Left ventricle myocardium superior (tissue), 1 donor: ENCODE measurements around the gene CH25H. TPM values are rescaled to one million over a fixed set of nuclear protein-coding genes. Genes with fewer than 3 reads are reported as not detected.
"Not testable (repeated sequence)": the region's sequence is repeated elsewhere in the genome, so short reads cannot be mapped to it uniquely, and the experiment has no call there.

Experiments used
- ATAC-seq: fragments of 200-7000 bp; cut with Tn5 transposase; one replicate; pipeline ENCODE4 v1.9.1; 2020; ENCODE audit warnings: mild to moderate bottlenecking, moderate library complexity
- DNase-seq: peaks from one replicate; pipeline ENCODE4 v3.0.0-alpha.2; 2020
- intact Hi-C: fragments of 100-400 bp; cut with micrococcal nuclease; formaldehyde crosslinking; loops from one replicate; pipeline ENCODE4 v1.11.0; 2022
- total RNA-seq: library from RNA; stranded (reverse); fragmentation: NEBNext Ultra II Directional; extraction: Animal tissue kit (Norgen Biotek cat#: 25700); gene quantifications from one replicate; pipeline ENCODE4 v1.2.1, GENCODE V29; 2021
- donor health status: DM: no; HTN: yes; CAD: no; lungs with severe emphysema.

CH25H gene
- total RNA-seq, 1 donor from 2014 or later = 0.25 TPM

DNA sequence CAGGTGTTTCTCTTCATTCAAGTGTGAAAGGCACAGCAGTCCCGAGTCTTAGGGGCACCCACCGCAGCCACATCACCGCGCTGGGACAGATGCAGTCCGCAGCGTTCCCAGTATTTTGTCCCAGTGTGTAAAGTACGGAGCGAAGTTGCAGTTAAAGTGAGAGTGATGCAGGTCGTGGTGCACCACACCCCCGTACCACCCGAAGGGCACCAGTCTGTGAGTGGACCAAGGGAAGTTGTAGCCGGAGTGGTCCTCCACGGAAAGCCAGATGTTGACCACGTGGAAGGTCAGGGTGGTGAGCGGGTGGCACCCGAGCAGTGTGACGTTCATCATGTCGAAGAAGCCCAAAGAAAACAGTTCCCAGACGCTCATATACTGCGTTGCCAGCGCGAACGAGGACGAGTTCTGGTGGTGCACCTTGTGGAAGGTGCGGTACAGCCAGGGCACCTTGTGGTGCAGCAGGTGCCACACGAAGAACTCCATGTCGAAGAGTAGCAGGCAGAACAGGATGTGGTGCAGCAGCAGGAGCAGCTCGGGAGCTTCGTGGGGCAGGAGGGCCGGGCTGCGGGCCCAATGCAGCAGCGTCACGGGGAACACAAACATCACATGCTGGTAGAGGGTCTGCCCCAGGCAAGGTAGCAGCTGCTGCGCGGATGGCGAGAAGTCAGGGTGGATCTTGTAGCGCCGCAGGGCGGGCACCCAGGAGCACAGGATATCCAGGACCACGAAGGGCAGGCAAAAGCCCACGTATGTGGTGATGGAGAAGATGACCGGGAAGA, 526 bp downstream of the CH25H start:
- peak; percentile 35 for DNase-seq
- ATAC-seq = peak; percentile 48
- intact Hi-C loops = no loop called here

DNA sequence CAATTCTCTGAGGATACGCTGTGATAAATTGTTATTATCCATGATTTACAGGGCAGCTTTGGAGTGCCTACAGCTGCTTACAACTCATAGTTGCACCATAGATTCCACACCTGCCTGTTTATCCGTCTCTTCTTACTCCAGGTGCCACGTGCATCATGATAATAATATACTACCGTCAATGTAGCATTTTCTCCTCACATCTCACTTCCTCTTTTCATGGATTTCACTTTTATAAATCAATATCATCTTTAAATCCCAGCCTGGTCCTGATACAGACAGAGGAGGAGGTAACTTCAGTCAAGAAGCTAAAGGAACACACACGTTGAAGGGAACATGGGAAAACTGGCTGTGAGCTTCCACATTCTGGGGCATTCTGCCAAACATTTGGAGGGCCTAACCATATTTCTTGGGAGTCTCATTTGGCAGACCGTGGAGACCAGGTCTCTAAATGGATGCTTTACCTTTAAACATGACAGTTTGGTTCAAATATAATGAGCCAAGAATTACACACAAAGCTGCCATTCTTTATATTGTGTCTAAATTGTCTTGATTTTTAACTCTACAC, 2.4 kb downstream of the CH25H start:
- no peak for DNase-seq
- intact Hi-C loops = no loop called here
- no peak for ATAC-seq

DNA sequence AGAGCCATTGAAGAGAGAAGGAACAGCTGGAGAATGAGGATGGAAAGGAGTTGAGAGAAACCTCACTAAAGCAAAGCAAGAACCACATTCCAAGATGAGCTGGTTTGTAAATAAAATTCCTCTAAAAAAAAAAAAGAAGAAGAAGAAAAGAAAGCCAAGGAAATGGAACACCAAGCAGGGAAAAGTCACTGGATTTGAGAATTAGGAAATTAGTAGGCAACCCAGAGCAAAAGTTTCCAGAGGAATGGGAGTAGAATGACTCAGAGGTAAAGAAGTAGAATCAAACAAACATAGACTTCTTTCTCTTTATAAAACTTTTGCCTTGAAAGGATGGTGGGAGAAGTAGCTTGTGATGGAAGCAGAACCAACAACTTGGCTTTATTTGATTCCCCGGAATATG, 3.9 kb downstream of the CH25H start:
- intact Hi-C loops = no loop called here
- ATAC-seq (no peak), DNase-seq (no peak)

DNA sequence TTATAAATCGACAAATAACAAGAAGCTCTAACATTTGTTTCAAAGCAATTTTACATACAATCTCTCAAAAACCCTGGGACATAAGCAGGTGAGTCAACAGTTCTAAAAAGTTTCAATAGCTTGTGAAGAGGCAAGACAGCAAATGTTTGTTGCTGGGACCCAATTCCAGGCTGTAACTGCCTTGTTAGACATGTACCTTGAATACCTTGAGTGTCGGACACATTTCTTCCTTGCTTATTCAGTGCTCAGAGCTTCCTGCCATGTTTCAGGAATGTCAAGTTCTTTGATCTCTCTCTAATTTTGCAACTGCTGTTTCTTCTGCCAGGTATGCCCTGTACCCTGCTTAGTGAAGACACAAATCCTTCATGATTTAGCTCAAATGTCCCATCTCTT, 5.1 kb downstream of the CH25H start:
- DNase-seq = no peak
- intact Hi-C loops = no loop called here
- no peak for ATAC-seq

DNA sequence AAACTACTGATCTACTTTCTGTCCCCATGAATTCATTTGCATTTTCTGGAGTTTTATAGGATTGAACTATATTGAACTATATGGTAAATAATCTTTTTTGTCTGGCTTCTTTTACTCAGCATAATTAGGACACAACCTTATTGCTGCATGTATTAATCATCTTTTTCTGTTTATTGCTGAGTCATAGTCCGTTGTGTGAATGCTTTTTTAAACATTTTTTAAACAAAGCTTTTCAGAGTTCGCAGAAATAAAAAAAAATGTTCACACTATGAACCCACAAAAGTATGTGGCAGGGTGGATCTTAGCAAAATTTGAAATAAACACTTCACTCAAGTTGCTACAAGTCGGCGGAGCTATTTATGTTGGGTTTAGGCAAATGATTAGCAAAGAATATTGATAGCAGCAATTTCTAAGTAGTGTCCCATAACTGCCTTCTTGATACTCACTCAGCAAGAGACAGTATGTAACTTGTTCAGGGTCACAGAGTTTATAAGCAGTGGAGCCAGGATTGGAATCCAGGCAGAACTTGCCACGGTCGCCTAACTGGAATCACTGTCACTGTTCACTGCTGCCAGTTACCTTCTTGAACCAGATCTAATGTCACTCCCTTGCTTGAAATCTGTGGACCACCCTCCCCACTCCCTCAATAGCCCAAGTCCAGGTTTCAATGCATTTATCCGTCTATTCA, 5.6 kb downstream of the CH25H start:
- intact Hi-C loops = no loop called here
- DNase-seq (no peak), ATAC-seq (no peak)

DNA sequence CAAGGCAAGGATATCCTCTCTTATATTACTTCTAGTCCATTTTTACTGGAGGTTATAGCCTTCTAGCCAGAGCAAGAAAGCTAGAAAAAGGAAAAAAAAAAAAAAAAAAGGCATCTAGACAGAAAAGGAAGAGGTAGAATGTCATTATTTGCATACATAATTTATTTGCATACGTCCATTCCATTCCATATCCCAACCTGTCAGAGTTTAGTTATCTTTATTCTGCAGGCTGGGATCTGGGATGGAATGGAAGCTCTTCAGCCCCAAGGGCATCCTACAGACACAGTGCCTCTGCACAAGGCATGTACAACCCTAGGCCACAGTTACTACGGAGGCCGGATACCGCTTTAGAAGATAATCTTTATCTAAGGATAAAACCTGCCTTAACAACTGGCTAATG, 9.6 kb downstream of the CH25H start:
- intact Hi-C loops = no loop called here
- DNase-seq (no peak), ATAC-seq (no peak)

DNA sequence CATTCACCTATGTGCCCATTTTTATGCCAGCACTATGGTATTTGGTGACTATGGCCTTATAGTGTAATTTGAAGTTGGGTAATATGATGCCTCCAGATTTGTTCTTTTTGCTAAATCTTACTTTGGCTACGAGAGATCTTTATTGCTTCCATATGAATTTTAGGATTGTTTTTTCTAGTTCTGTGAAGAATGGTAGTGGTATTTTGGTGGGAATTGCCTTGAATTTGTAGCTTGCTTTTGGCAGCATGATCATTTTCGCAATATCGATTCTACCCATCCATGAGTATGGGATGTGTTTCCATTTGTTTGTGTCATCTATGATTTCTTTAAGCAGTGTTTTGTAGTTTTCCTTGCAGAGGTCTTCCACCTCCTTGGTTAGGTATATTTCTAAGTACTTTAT, 15.8 kb downstream of the CH25H start:
- intact Hi-C loops, DNase-seq, ATAC-seq: not testable (repeated sequence)

DNA sequence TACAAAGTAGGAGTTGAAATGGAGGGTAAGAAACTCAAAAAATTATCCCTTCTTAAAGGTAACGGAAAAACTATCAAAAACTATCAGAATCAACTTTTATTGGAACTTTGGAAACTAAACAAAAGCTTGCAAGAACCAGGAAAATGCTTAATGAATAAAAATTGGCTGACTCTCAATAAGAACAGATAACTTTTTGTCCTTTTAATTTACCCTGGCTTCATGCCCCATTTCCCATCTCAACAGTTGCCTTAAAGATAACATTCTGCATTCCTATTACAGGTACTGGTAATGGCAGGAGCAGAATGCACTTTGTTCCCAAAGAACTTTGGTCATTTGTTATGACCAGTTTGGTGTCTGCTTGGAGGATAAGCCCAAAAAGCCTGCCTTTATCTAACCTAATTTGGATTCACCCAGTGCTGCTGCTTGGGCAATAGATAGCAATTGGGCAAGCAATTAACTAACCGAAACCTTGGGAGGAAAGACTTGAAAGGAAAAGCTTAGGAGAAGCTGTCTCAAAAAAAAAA, 17.8 kb downstream of the CH25H start:
- no peak for DNase-seq
- intact Hi-C loops = no loop called here
- ATAC-seq = no peak

DNA sequence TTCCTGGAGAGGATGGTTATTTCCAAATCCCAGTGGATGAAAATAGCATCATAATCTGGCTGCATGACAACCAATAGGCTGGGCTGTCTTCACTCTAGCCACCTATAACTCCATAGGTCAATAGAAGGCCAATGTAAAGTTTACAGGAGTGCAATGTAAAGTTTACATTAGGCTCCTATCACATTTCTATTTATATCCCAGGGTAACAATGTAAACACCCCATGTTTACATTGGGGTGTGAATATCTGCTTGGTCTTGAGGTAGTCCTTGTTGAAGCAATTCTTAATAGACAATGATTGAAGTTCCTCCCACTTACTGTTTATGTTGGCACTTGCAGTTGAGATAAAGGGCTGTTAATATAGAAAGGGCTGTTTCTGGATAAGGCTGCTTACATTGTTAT, 21.5 kb downstream of the CH25H start:
- intact Hi-C loops = no loop called here
- ATAC-seq = no peak

DNA sequence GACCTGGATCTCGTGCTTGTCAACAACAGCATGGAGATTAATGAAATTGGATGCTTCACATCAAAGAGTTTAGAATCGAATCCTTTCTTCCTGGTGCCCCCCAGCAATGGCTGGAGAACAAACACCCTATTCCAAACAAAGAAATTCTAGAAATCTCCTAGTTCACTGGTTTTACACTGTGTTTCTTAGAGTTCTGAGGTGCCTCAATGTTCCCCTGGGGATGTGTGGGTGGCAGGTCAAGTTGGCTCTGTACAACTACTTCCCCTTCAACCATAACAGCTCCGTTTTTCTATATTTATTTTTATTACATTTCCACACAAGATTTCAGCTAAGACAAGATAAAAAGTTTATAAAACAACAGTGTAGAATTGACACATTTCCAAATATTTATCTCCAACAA, 22.5 kb downstream of the CH25H start:
- DNase-seq = no peak
- intact Hi-C loops = no loop called here
- ATAC-seq = no peak

More for the DNA sequence above, 21.5 kb downstream of the CH25H start:
- DNase-seq = no peak

DNA sequence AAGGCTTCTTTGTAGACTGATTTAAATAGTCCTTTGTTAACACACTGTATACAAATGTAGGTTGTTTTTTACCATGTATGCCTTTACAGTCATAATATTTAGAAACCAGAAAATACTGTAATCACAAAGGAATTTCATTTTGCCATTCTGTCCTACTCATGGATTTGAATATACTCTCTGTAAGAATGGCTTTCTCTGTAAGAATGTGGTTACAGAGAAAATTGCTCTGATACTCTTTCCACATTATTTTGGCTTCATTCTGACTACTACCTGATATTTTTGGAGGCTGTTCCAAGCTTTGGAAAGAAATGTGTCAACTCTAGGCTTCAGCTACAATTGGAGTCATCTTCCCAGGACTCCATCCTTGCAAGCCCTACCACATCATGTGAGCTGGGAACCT, 23.5 kb downstream of the CH25H start:
- ATAC-seq (no peak), DNase-seq (no peak)
- intact Hi-C loops = no loop called here

DNA sequence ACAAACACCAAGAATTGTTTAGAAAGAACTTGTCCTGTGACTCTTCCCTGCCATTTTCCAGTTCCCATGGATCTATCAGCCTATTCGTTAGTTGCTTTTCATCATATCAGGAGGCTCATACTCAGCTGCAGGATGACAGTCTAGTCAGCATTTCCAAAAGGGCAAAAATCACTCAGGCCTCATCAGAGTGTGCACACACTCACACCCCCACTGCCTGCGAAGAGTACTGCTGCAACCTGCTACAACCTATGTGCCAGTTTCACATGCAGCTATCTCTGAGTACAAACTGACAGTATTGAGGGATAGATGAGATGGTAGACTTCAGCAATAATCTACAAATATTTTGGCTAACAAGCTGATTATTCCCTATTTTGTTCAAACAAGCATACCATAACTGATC, 24.2 kb downstream of the CH25H start:
- intact Hi-C loops = no loop called here
- DNase-seq (no peak), ATAC-seq (no peak)

DNA sequence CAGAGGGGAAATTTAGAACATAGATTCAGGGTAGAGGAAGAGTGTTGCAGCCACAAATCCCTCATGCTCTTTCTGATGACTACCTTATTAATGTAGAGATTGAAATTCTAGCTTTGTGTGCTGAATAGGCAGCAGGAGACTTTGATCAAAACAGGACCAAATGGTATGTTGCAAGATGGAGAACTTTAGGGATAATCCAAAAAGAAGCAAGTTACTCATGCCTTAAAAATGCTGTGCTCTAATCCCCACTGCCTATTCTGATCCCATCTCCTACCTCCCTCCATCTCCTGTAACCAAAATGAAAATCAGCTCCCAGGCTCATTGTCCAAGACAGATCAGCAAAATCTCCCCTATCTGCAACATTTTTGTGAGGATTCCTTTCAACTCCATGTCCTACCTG, 31.3 kb downstream of the CH25H start:
- no peak for DNase-seq
- ATAC-seq = no peak
- intact Hi-C loops = no loop called here

DNA sequence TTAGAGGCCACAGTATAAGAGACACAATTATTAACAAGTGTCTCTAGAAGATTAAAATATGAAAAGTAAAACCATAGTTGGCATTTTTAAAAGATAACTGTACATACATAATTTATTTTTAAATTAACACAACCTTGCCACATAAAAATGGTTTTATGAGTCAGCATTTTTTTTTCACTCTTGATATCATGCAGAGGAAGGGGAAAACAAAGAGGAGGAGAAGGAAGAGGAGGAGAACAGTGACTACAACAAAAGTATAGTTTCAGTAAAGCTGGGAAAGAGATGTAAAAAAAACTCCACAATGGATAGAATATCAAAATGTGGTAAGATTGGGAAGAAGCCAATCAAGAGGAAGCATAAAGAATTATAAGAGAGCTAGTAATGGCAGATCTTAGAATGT, 34.0 kb downstream of the CH25H start:
- intact Hi-C loops = no loop called here
- DNase-seq (no peak), ATAC-seq (no peak)

DNA sequence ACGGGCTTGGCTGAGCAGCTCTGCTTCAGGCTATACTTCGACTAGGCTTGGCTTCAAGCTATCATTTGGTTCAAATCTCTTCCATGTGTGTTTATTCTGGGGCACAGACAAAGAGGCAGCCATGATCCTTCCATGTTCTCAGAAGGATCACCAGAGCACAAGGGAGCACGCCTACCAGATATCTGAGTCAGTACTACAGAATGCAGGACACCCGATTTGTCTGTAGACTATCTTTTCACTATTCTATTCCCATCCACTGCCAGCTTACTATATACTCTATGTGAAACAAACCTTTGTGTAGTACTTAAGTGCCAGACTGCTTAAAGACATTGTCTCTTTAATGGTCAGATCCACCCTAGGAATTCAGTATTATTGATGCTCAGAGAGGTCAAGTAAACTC, 35.1 kb downstream of the CH25H start:
- no peak for ATAC-seq
- DNase-seq = no peak
- intact Hi-C loops = no loop called here

DNA sequence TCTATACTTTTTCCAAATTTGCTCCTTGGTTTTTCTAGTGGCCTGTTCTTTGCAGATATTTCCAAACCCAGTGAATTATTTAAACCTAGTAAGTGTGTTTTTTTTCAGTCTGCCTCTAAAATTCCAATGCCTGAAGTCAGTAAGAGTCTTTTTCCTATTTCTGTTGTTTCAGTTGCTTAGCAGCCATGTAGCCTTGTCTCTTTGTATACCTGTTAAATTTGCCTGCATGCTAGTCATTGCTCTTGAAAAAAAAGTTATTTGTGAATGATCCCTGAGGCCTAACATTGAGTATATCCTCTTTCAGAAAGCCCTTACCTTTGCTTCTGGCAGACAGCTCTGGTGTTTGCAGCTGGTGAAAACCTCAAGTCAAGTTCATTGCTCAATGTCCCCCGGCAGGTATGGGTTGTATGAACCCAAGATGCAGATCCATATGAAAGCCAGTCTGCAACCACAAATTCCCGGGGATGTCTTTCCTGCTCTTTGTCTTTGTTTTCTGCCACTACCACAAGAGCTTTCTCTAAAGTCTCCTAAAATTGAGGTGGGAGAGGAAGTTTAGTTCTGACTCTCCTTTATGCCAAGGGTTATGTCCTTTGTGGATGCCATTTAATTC, 35.7 kb downstream of the CH25H start:
- ATAC-seq = no peak
- intact Hi-C loops = no loop called here
- DNase-seq = no peak

DNA sequence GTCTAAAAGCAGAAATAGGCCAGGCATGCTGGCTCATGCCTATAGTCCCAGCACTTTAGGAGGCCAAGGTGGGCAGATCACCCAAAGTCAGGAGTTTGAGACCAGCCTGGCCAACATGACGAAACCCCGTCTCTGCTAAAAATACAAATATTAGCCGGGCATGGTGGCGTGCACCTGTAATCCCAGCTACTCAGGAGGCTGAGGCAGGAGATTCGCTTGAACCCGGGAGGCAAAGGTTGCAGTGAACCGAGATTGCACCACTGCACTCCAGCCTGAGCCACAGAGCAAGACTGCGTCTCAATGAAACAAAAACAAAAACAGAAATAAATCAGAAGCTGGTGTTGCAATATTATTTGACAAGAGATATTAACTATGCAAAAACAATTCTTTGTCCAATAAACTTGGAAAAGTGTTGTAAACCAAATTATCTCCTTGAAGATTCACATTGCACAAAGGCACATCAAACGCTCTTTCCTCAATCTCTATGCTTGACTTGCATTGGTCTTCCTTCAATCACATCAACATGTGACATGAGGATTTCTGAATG, 38.7 kb downstream of the CH25H start:
- ATAC-seq, intact Hi-C loops, DNase-seq: not testable (repeated sequence)

DNA sequence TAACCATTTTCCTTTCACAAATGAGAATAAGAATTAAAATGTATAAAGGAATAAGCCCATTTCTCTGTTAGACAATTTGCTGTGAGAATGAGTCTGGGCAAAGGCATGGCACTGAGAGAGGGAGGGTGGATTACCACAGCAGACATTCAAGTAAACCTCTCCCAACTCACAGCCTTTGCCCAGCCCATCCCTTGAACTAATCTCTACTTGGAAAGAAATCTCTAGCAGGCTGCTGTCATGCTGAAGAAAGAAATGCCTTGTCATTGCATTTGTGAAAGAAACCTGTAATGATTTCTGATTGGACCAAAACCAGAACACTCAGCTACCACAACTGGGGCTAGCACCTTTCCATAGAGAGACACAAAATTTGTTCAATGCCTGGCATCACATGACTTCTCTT, 39.2 kb downstream of the CH25H start:
- DNase-seq (no peak), ATAC-seq (no peak)
- intact Hi-C loops = no loop called here

DNA sequence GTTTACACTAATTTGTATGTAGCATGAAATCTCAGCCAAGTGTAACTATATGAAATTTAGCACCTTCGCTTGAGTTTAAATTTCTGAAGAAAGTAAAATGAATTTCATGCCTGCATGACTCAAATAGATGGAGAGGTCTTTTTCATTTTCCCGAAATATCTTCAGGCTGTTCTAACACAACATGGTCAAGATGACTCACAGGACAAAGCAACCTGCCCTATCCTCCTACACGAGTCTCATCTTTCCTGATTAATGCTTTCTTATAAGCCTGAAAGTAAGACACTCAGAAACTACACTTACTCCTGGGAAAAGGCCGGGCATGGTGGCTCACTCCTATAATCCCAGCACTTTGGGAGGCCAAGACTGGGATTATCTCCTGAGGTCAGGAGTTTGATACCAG, 41.2 kb downstream of the CH25H start:
- intact Hi-C loops = no loop called here

DNA sequence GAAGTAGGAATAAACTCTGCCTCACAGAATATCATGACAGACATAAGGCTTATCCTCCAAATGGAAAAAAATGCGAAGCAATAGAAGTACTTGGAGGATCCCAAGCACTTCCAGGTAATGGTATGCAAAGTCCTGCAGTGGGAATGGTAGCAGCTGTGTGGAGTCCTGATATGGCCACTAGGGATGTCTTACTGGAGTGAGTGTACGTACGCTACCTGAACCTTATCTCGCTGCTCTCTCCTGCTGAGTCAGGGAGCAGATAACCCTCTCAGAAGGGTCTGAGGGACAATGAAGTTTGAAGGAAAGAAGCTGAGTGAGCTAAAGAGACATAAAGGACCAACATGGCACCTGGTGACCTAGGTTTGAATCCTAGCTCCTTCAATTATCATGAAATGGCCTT, 42.2 kb downstream of the CH25H start:
- intact Hi-C loops = no loop called here
- ATAC-seq (no peak), DNase-seq (no peak)

More for the DNA sequence above, 41.2 kb downstream of the CH25H start:
- DNase-seq (no peak), ATAC-seq (no peak)
